HEK293T (cell line): ENCODE results near the gene KIF12.

Experiments used
- CTCF ChIA-PET: fragments of 350-600 bp; formaldehyde crosslinking; extraction: SDS; loops from one replicate; lab custom pipeline; 2021; ENCODE audit warnings: antibody characterized with exemption, inconsistent platforms; lab: Yijun Ruan, JAX
- POLR2A ChIA-PET: fragments of 350-600 bp; formaldehyde crosslinking; extraction: SDS; loops from one replicate; lab custom pipeline; 2020; ENCODE audit warnings: antibody characterized with exemption, inconsistent platforms; lab: Yijun Ruan, JAX
- DNase-seq: peaks from one replicate; pipeline ENCODE4 v3.0.0; 2012; ENCODE audit warnings: mixed read lengths; ENCODE audit errors: extremely low spot score
- ARNT ChIP-seq: fragments of 450-650 bp; IDR thresholded peaks from 2 replicates; pipeline ENCODE4 v1.6.1; 2017; ENCODE audit warnings: mild to moderate bottlenecking
- BHLHE40 ChIP-seq: fragments of 450-650 bp; IDR thresholded peaks from 2 replicates; pipeline ENCODE4 v1.6.1; 2016; ENCODE audit warnings: mild to moderate bottlenecking, moderate library complexity, borderline replicate concordance
- CTBP1 ChIP-seq: fragments of 450-650 bp; IDR thresholded peaks from 2 replicates; pipeline ENCODE4 v1.6.1; 2016; ENCODE audit warnings: borderline replicate concordance
- ELF4 ChIP-seq: fragments of 450-650 bp; IDR thresholded peaks from 2 replicates; pipeline ENCODE4 v1.6.1; 2017; ENCODE audit warnings: antibody characterized with exemption
- FOXA1 ChIP-seq: fragments of 450-650 bp; IDR thresholded peaks from 2 replicates; pipeline ENCODE4 v1.6.1; 2016; ENCODE audit warnings: mild to moderate bottlenecking
- FOXK2 ChIP-seq: fragments of 450-650 bp; IDR thresholded peaks from 2 replicates; pipeline ENCODE4 v1.6.1; 2016; ENCODE audit warnings: mild to moderate bottlenecking
- FOXM1 ChIP-seq: fragments of 450-650 bp; IDR thresholded peaks from 2 replicates; pipeline ENCODE4 v1.6.1; 2017; ENCODE audit warnings: mild to moderate bottlenecking, borderline replicate concordance
- HDGF ChIP-seq: fragments of 450-650 bp; IDR thresholded peaks from 2 replicates; pipeline ENCODE4 v1.6.1; 2017; ENCODE audit warnings: antibody characterized with exemption, borderline replicate concordance
- L3MBTL2 ChIP-seq: fragments of 450-650 bp; conservative IDR thresholded peaks from 2 replicates; pipeline ENCODE4 v1.6.1; 2016; ENCODE audit warnings: mild to moderate bottlenecking
- LEF1 ChIP-seq: fragments of 450-650 bp; IDR thresholded peaks from 2 replicates; pipeline ENCODE4 v1.6.1; 2017; ENCODE audit warnings: mild to moderate bottlenecking, borderline replicate concordance
- NFRKB ChIP-seq: fragments of 450-650 bp; IDR thresholded peaks from 2 replicates; pipeline ENCODE4 v1.6.1; 2016; ENCODE audit warnings: mild to moderate bottlenecking, moderate library complexity
- SP1 ChIP-seq: fragments of 450-650 bp; IDR thresholded peaks from 2 replicates; pipeline ENCODE4 v1.6.1; 2017
- SUZ12 ChIP-seq: fragments of 450-650 bp; IDR thresholded peaks from 2 replicates; pipeline ENCODE4 v1.6.1; 2016; ENCODE audit warnings: mild to moderate bottlenecking
- TARDBP ChIP-seq: fragments of 450-650 bp; IDR thresholded peaks from 2 replicates; pipeline ENCODE4 v1.6.1; 2016
- ZNF384 ChIP-seq: fragments of 450-650 bp; IDR thresholded peaks from 2 replicates; pipeline ENCODE4 v1.6.1; 2016
- TF ChIP-seq, protein P1 (sequence below): fragments of 450-650 bp; IDR thresholded peaks from 2 replicates; pipeline ENCODE4 v1.6.1; 2016

KIF12 gene

GRCh38 chr9:114115654-114116125 is 16.6 kb upstream of the KIF12 start:
- no peak for TF ChIP-seq LEF1
- no peak for TF ChIP-seq FOXK2
- TF ChIP-seq, protein P1, sequence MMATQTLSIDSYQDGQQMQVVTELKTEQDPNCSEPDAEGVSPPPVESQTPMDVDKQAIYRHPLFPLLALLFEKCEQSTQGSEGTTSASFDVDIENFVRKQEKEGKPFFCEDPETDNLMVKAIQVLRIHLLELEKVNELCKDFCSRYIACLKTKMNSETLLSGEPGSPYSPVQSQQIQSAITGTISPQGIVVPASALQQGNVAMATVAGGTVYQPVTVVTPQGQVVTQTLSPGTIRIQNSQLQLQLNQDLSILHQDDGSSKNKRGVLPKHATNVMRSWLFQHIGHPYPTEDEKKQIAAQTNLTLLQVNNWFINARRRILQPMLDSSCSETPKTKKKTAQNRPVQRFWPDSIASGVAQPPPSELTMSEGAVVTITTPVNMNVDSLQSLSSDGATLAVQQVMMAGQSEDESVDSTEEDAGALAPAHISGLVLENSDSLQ = no peak
- TF ChIP-seq HDGF = no peak
- no peak for TF ChIP-seq CTBP1
- no peak for TF ChIP-seq FOXA1
- no peak for TF ChIP-seq NFRKB
- no peak for TF ChIP-seq ELF4
- ChIA-PET POLR2A (no interaction called here), CTCF (no interaction called here)
- no peak for DNase-seq

DNA sequence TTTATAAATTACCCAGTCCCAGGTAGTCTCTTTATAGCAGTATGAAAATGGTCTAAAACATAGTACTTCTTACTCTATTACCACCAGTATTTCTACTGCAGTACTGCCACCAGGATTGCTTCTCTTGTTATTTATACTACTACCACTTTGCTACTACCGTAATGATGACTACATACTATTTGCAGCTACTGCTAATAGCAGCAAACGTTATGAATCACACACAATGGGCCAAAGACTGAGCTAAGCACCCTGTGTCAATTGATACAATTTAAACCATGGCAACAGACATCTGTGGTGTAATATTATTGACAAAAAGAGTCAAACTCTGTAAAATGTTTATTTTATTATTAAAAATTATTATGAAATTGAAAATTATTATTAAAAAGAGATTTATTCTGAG is 15.3 kb upstream of the KIF12 start:
- CTCF ChIA-PET = interaction anchor here (0.6 to 0.7 kb wide), 2 partner anchors 117 to 172 kb away, joined by 3 to 5 read pairs; no protein-coding TSS in a partner anchor

GRCh38 chr9:114112778-114113584 is 13.9 kb upstream of the KIF12 start:
- no peak for DNase-seq
- ChIA-PET CTCF (interaction anchor here (1.5 to 2.1 kb wide), 2 partner anchors 19 to 178 kb away, joined by 3 to 7 read pairs; no protein-coding TSS in a partner anchor), POLR2A (no interaction called here)
- no peak for TF ChIP-seq TARDBP
- no peak for TF ChIP-seq FOXK2
- no peak for TF ChIP-seq ARNT
- TF ChIP-seq SP1 = no peak
- no peak for TF ChIP-seq SUZ12
- no peak for TF ChIP-seq LEF1
- TF ChIP-seq CTBP1 = no peak

More for the DNA sequence above, 15.3 kb upstream of the KIF12 start:
- DNase-seq = no peak
- no peak for TF ChIP-seq ZNF384
- TF ChIP-seq FOXK2 = no peak
- TF ChIP-seq HDGF = no peak
- no peak for TF ChIP-seq FOXM1
- no peak for TF ChIP-seq ARNT
- no peak for TF ChIP-seq CTBP1
- no peak for TF ChIP-seq FOXA1
- no peak for TF ChIP-seq TARDBP
- TF ChIP-seq LEF1 = no peak
- POLR2A ChIA-PET = no interaction called here

- DNase-seq = no peak
- CTCF ChIA-PET = interaction anchor here (1.5 to 2.1 kb wide), 2 partner anchors 18 to 179 kb away, joined by 3 to 7 read pairs; no protein-coding TSS in a partner anchor
- no peak for TF ChIP-seq BHLHE40
- no peak for TF ChIP-seq FOXK2
- TF ChIP-seq FOXM1 = no peak
- no peak for TF ChIP-seq FOXA1
- no peak for TF ChIP-seq HDGF
- POLR2A ChIA-PET = no interaction called here
Measured at GRCh38 chr9:114112325-114112724, 13.2 kb upstream of the KIF12 start.

DNA sequence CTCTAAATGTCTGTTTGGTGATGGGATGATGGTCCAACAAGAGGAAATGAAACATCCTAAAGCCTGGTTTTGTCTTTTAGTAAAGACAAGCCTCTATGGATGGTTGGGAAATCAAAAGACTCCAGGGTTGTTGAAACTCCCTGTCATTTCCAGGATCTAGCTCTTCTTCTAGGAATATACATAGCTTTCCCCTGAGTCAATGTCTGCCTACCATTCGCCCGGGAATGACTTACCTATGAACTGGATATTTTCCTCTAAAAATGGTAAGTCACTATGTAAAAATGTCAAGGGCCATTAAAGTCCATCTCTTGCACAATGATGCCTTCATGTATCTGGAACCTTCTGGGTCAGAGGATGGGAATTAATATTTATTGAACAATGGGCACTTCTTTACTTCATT is 11.1 kb upstream of the KIF12 start:
- no peak for DNase-seq
- ChIA-PET CTCF (interaction anchor here (0.7 to 3.7 kb wide), 2 partner anchors 153 to 180 kb away, joined by 3 to 37 read pairs; no protein-coding TSS in a partner anchor), POLR2A (no interaction called here)
- no peak for TF ChIP-seq L3MBTL2
- no peak for TF ChIP-seq CTBP1
- TF ChIP-seq TARDBP = no peak
- TF ChIP-seq LEF1 = no peak
- no peak for TF ChIP-seq SP1
- no peak for TF ChIP-seq ZNF384
- no peak for TF ChIP-seq BHLHE40
- TF ChIP-seq FOXK2 = no peak
- TF ChIP-seq SUZ12 = no peak
- TF ChIP-seq, protein P1 = no peak
- TF ChIP-seq HDGF = no peak
- no peak for TF ChIP-seq ELF4
- TF ChIP-seq NFRKB = no peak
- no peak for TF ChIP-seq ARNT
- no peak for TF ChIP-seq FOXM1

DNA sequence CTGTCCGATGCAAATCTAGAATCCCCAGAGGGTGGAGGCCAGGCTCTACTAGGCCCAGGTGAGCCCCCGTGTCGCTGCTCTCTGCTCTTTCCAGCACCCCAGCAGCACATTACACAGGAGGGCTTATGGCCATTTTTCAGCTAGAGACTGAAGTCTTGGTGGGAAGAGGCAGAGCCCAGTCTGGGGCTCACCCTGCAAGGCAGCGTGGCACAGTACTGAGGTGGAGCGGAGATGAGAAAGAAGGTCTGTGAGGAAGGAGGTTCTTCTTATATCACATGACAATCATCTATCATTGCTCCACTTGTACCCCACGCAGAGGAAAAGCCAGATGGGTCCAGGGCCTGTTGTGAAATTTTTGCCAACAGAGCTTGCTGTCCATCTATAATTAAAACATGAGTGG is 10.0 kb upstream of the KIF12 start:
- TF ChIP-seq SP1 = no peak
- no peak for TF ChIP-seq L3MBTL2
- TF ChIP-seq NFRKB = no peak
- TF ChIP-seq FOXA1 = no peak
- TF ChIP-seq TARDBP = no peak
- TF ChIP-seq CTBP1 = no peak
- TF ChIP-seq SUZ12 = no peak
- no peak for TF ChIP-seq FOXM1
- TF ChIP-seq LEF1 = no peak
- no peak for TF ChIP-seq ARNT
- no peak for TF ChIP-seq ELF4
- TF ChIP-seq, protein P1 = no peak
- TF ChIP-seq FOXK2 = no peak
- no peak for TF ChIP-seq BHLHE40
- no peak for TF ChIP-seq ZNF384
- no peak for TF ChIP-seq HDGF
- ChIA-PET POLR2A (interaction anchor here (0.9 kb wide), 1 partner anchor 25 kb away, joined by 3 read pairs; no protein-coding TSS in a partner anchor), CTCF (interaction anchor here (1.2 to 3.7 kb wide), 4 partner anchors 27 to 182 kb away, joined by 5 to 37 read pairs (median 18); no protein-coding TSS in a partner anchor)
- no peak for DNase-seq
